Left colon (tissue), 2 donors: Measurements from ENCODE around the gene ELP5. TPM values are rescaled to one million over a fixed set of nuclear protein-coding genes. Genes with fewer than 3 reads are reported as not detected.
A peak's percentile ranks its signal among the peaks of the same experiment; 100 is the strongest.

Experiments used
- ATAC-seq: fragments of 200-7000 bp; cut with Tn5 transposase; one replicate; pipeline ENCODE4 v1.9.1; 2020; ENCODE audit warnings: mild to moderate bottlenecking, moderate library complexity
- DNase-seq, 2 donors: peaks; one replicate each; pipeline ENCODE4 v3.0.0-alpha.2; 2020
- intact Hi-C, 2 donors: fragments of 100-400 bp; cut with DNase I in 1 of 2; cut with micrococcal nuclease in 1 of 2; formaldehyde crosslinking; loops; one replicate each; pipeline versions ENCODE4 v1.11.2 to v1.14.0; 2022; cut with DNase I, micrococcal nuclease
- total RNA-seq, 2 donors: library from RNA; stranded (reverse); fragmentation: NEBNext Ultra II Directional; extraction: Animal tissue kit (Norgen Biotek cat#: 25700); gene quantifications; one replicate each; pipeline ENCODE4 v1.2.1, GENCODE V29; 2021
- donor health status: DM: no; HTN: no; CAD: no.
- donor health status: DM: yes; HTN: yes; CAD: no.

The ELP5 gene
- total RNA-seq, 2 donors from 2014 or later, result 42.4 to 55.4 TPM

DNA sequence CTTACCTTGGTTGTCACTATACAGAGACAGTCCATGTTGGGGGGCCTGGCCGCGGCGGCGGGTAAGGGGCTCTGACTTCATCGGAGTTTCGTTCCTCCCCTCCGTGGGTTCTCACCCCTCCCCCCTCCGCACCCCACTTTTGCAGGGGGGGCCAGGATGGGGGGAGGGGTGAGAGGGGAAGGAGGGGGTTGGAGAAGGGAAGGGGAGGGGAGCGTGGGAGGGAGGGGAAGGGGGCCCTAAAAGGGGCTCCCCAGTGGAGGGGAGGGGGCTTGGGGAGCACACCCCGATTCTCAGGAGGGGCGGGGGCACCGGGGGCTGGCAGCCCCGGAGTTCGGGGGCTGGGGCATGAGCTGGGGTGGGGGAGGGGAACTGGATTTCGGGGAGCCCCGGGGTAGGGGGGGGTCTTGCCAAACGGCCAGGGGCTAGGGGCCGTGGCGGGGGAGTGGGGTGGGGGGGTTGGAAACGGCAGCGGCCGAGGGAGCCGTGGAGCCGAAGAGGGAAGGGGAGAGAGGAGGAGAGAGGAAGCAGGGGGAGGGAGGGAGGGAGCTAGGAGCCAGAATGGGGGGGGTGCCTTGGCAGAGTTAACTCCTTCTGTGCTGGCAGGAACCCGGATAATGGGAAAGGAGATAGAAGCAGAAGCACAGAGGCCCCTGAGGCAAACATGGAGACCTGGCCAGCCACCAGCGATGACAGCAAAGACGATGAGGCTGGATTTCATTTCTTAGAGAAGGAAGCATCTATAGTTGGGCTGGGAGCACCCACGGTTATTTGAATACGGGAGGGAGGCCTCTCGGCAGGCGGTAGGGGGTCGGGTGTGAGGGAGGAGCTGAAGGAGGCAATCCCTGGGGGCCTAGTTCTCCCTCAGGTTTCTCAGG is 34.7 kb upstream of the ELP5 start:
- peak in 1 of 2 donors; percentile 56 for DNase-seq
- intact Hi-C loops, result no loop called here
- no peak for ATAC-seq

DNA sequence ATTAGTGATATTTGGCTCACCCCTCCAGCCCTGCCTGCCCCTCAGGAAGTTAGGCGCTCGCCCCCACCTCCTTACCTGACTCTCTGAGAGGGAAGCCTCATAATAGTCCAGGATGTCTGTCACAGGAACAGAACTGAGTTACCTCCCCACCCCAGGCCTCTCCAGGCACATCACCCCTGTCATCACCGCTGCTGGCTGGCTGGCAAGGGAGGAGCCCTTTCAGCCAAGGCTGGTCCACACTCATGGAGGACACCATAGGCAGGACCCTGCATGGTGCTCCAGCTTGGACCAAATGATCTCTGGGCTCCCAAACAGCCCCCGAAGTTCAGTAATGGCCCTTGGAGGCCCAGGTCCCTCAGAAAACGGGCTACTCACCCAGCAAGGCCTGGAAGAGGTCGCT is 33.8 kb upstream of the ELP5 start:
- intact Hi-C loops, result no loop called here
- no peak for ATAC-seq
- no peak for DNase-seq

DNA sequence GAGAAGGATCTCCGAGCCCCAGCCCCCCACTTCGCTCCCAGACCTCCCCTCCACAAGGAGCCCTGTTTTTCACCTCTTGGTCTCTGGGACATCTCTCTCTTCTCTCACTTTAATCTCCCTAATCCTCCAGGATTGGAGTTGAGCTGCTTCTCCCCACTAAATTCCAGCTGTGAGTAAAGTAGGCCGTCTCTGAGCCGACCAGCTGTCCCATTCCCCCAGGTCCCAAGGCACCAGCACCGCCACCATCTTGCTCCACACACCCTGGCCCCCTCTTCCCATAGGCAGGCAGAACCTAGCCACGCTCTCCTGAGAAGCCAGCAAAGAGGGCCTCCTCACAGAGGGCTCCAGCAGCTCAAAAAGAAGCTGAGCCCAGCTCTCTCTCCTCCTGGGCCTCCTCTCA is 33.3 kb upstream of the ELP5 start:
- intact Hi-C loops, result no loop called here
- DNase-seq (no peak), ATAC-seq (no peak)

DNA sequence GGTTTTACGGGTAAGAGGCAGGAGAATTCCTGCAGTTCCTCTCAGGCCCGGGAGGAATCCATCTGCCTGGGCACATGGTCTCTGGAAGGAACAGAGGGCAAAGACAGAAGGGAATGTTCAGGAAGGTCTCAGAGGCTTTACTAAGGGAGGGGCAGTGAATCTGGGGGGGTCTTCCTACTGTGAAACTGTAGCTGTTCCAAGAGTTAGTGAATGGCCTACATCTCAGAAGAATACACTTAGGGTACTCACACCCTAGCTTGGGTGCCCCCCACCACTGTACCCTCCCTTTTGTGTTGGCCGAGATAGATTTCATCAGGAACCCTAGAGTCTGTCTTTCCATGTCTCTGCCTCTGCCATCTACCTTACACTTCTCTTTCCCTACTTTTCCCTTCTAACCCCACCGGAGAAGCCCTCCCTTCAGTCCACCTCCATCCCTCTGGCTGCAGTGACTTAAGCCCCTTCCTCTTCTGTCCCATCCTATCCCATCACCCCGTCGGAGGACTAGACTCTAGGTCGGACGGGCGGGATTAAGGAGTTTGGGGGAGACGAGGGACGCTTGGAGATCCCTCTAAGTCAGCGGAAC is 32.7 kb upstream of the ELP5 start:
- no peak for ATAC-seq
- intact Hi-C loops, result no loop called here
- no peak for DNase-seq

DNA sequence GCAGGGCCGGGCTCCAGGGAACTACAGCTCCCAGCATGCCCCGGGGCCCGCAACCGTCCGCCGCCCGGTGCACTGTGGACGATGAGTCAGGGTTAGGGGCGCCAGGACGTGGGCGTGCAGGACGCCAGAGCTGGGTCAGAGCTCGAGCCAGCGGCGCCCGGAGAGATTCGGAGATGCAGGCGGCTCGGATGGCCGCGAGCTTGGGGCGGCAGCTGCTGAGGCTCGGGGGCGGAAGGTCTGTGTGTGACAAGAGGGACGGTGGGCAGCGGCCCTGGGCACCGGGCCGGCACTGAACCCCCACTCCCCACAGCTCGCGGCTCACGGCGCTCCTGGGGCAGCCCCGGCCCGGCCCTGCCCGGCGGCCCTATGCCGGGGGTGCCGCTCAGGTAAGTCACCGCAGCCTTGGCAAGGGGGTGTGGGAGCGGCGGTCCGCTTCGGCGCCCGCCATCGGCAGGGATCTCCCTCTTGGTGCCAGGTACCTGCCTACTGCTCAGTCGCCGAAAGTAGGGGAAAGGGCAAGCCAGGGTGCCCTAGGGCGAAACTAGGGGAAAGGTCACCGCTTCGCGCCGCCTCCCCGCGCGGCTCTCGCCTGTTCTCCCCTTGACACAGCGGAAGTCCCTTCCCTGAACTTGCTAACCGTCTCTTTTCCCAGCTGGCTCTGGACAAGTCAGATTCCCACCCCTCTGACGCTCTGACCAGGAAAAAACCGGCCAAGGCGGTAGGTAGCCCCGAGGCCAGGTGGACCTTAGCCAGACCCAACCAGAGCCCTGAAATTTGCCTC is 32.0 kb upstream of the ELP5 start, which contains the start of the genes ACADVL and DLG4:
ACADVL (plus strand) TSS at position 127 of the 781 bp plus-strand sequence; CDS start at position 174, 47 bp downstream.
DLG4 (minus strand) TSS at position 25 of the 781 bp plus-strand sequence.
- intact Hi-C loops, result no loop called here
- peak; percentile 69 for ATAC-seq
- DNase-seq, result peak; percentile 92

DNA sequence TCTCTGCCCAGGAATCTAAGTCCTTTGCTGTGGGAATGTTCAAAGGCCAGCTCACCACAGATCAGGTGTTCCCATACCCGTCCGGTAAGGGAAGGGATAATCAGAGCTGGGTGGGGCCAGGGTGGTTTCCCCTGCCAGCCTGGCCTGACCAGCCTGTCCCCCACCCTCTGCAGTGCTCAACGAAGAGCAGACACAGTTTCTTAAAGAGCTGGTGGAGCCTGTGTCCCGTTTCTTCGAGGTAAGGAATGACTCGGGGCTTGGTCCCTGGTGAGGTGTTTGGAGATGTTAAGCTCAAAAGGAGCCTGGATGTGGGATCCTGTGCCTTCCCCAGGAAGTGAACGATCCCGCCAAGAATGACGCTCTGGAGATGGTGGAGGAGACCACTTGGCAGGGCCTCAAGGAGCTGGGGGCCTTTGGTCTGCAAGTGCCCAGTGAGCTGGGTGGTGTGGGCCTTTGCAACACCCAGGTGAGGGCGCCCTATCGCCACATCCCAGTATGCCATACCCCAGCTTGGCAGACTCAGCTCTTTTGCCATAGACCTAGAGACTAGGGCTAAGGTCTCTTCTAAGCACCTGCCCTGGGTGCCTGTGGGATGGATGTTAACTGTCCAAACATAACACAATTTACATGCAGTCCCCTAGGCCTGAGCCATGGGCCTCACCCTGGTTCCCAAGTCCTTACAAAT is 31.3 kb upstream of the ELP5 start:
- peak; percentile 74 to 78 for DNase-seq
- intact Hi-C loops, result no loop called here
- peak; percentile 72 for ATAC-seq

DNA sequence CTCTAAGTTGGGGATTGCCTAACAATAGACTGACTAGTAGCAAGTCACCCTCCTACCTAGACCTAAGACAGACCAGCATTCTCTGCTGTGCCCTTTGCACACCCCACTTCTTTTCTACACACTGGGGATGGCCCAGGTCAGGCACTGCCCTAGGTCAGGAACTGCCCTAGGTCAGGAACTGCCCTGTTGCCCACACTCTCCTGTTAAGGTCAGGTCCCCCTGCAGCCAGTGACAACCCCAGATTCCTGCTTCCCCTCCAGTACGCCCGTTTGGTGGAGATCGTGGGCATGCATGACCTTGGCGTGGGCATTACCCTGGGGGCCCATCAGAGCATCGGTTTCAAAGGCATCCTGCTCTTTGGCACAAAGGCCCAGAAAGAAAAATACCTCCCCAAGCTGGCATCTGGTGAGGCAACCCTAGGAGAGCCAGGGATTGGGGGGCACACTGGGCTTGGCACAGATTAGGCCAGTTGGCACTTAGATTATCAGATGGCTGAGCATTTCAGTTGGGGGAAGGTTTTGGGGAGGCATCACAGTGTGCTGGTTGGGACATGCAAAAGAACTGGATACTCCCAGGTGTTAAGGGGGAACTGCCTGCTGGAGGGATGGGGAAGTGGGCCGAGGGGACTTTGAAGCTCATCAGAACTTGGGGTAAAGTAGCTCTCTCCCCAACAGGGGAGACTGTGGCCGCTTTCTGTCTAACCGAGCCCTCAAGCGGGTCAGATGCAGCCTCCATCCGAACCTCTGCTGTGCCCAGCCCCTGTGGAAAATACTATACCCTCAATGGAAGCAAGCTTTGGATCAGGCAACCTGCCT is 30.5 kb upstream of the ELP5 start:
- intact Hi-C loops, result no loop called here
- DNase-seq (peak in 1 of 2 donors; percentile 6), ATAC-seq (no peak)

DNA sequence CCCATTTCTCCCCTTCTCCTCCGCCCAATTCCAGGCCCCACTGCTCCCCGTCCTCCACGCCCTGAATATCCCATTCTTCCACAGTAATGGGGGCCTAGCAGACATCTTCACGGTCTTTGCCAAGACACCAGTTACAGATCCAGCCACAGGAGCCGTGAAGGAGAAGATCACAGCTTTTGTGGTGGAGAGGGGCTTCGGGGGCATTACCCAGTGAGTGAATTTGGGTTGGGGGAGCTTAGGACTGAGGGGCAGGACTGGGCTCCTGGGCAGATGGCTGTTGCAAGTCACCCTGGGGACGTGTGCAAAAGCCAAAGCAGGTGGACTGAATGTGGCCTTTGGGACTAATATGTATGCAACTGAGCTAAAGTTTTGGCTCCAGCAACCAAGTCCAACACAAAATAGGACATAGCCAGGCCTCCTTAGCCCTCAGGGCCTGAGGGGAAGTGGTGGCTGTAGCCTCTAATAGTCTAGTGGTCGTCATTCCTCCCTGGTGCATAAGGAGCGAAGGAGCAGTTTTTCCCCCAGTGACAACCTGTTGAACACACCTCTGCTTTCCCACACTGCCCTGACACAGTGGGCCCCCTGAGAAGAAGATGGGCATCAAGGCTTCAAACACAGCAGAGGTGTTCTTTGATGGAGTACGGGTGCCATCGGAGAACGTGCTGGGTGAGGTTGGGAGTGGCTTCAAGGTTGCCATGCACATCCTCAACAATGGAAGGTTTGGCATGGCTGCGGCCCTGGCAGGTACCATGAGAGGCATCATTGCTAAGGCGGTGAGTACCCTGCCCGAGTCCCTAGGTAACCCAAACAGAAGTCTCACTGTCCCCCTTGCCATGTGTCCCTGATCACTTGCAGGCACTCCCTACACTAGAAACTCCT is 29.7 kb upstream of the ELP5 start:
- ATAC-seq, result no peak
- intact Hi-C loops, result no loop called here
- DNase-seq, result peak in 1 of 2 donors; percentile 7

DNA sequence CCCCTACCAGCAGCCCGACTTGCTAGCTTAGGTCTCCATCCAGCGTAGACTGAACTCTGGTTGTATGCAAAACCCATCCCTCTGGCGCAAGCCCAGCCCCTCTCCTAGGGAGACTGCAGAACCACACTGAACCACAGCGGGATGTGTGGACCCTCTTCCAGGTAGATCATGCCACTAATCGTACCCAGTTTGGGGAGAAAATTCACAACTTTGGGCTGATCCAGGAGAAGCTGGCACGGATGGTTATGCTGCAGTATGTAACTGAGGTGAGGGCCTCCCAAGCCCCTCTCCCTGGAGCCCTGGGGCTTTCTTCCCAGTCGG is 29.1 kb upstream of the ELP5 start:
- DNase-seq (peak in 1 of 2 donors; percentile 22), ATAC-seq (no peak)
- intact Hi-C loops, result no loop called here

DNA sequence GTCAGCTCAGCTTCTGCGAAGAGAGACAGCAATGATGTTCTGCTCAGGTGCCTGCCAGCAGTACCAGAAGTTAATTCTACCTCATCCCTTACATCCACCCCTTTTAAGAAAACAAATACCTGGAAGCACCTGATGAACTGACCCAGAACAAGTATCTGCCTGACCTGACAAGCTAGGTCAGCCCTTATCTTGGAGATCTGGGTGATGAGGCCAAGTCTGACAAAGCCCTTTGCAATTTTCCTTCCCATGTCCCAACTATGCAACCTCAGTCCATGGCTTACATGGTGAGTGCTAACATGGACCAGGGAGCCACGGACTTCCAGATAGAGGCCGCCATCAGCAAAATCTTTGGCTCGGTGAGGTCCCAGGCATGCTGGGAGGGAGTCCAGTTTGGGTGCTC is 28.6 kb upstream of the ELP5 start:
- intact Hi-C loops, result no loop called here
- DNase-seq, result no peak
- ATAC-seq, result no peak

DNA sequence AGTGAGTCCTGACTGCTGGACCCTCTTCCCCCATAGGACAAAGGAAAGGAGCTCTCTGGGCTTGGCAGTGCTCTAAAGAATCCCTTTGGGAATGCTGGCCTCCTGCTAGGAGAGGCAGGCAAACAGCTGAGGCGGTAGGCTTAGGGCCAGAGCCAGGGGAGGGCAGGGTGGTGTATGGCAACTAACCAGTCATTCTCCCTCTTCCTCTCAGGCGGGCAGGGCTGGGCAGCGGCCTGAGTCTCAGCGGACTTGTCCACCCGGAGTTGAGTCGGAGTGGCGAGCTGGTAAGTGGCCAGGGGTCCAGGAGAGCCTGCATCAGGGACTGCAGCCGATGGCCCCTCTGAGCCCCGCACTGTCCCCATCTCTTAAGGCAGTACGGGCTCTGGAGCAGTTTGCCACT is 27.9 kb upstream of the ELP5 start:
- ATAC-seq (no peak), DNase-seq (no peak)
- intact Hi-C loops, result no loop called here

DNA sequence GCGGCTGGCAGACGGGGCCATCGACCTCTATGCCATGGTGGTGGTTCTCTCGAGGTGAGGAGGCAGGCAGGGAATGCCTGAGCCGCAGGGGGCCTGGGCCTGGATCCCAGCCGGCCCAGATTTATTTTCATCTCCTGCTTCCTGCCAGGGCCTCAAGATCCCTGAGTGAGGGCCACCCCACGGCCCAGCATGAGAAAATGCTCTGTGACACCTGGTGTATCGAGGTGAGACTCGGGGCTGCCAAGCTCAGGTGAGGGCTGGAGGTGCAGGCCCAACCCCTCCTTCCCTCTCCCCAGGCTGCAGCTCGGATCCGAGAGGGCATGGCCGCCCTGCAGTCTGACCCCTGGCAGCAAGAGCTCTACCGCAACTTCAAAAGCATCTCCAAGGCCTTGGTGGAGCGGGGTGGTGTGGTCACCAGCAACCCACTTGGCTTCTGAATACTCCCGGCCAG is 27.3 kb upstream of the ELP5 start:
- DNase-seq (no peak), ATAC-seq (no peak)
- intact Hi-C loops, result no loop called here

DNA sequence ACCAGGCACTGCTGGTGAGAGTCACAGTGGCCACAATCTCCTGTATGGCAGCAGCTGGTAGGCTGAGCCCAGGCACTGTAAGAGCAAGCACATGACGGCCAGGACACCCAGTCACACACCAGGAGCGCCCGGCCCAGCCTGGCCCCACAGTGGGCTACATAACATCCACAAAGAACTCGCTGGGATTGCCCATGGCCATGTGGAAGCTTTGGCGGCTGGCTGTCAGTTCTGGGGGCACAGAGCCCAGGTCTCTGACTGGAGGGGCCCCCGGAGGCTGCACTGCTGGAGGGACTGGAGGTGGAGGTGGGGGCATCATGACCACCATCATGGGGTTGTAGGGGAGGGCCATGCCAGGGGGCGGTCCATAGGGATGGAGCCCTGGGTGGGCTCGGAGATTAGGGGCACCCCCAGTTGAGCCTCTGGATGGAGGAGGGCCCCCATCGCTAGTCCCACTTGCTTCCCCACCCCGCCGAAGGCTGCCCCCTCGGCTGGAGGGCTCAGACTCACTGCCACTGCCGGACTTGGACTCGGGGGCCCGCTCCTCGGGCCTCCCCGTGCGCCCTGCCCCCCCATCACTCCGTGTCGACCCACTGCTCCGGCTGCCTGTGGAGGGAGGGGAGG is 26.2 kb upstream of the ELP5 start:
- ATAC-seq (no peak), DNase-seq (no peak)
- intact Hi-C loops, result no loop called here

DNA sequence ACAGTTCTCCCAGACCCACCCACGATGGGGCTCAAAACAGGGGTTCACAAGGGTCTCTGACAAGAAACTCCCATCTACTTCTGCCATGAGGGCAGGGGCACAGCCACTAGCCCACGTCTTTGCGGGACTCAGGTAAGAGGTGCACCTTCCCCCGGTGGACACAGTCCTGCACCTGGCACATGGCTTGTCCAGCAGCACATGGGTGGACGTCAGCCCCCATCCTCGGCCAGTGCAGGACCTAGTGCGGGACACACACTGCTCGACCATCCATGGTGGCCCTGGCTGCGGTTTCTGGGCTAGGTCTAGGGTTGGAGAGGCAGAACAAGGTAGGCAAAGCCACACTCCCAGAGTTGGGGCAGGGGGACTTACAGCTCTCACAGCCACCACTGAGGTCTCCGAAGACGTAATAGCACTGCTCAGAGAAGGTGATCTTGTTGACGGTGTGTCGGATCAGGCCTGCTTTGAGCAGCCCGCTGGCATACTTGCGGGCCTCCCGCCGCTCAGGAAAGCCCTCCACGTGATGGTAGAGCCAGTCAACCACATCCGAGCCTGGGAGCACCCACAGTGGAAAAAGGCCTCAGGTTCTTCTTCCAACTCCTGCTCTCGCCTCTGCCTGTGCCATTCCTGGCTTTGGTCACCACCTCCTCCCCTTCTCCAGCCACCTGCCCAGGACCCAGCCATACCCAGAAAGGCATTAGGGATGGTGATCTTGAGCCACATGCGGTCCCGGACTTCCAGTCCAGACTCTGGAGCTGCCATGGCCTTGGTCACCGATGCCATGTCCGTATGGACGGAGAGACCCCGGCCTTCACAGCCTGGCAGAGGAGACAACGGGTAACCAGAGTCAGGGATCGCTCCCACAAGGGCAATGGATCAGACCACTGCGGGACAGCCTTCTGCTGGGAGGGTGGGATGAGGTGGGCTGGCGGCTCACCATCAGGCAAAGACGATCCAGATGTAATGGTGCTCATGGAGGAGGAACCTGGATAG is 25.0 kb upstream of the ELP5 start:
- ATAC-seq (no peak), DNase-seq (no peak)
- intact Hi-C loops, result no loop called here

DNA sequence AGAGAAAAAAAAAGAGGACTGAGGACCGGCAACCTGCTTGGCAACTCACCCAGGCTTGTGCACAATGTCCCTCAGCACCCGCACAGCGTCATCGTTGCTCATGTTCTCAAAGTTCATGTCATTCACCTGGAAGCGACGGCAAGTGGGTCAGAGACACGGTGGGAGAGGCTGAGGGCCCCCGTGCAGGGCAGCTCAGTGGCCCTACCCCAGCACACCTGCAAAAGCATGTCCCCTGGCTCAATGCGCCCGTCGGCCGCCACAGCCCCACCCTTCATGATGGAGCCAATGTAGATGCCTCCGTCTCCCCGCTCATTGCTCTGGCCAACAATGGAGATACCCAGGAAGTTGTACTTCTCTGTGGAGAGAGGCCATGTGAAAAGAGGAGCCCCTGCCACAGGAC is 23.1 kb upstream of the ELP5 start:
- DNase-seq (no peak), ATAC-seq (no peak)
- intact Hi-C loops, result no loop called here

DNA sequence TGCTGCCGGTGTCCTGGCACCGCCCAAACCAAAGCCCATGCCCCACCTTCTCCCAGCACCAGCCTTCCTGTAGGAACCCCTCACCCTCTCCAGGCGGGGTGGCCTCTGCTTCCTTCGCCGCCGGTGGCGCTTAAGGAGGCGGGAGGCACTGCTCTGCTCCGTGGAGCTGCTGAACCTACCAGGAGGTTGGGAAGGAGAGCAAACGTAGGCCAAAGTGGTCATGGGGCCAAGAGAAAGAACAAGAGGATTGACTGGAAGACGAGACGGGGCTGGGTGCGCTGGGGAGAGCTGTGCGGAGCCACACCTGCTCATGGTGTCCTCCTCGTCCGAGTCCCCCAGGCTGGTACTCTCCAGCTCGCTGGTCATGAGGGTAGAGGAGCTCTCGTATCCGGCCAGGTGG is 22.5 kb upstream of the ELP5 start:
- ATAC-seq (no peak), DNase-seq (no peak)
- intact Hi-C loops, result no loop called here
